HL-60 (cell line): ENCODE results near the gene HOXD8.

Source experiments
- CTCF ChIP-seq: IDR thresholded peaks from one replicate; pipeline ENCODE4 v1.5.1; 2011; ENCODE audit warnings: low read length, control low read depth, inconsistent platforms; ENCODE audit not compliant: insufficient read depth
- GABPA ChIP-seq: IDR thresholded peaks from 2 replicates; pipeline ENCODE4 v1.6.1; 2012; ENCODE audit warnings: low read depth
- POLR2AphosphoS5 ChIP-seq: IDR thresholded peaks from 2 replicates; pipeline ENCODE4 v1.6.1; 2012; ENCODE audit warnings: low read depth
- REST ChIP-seq: IDR thresholded peaks from 2 replicates; pipeline ENCODE4 v1.6.1; 2012; ENCODE audit warnings: low read depth; ENCODE audit not compliant: insufficient replicate concordance
- SPI1 ChIP-seq: IDR thresholded peaks from 2 replicates; pipeline ENCODE4 v1.6.1; 2012; ENCODE audit warnings: low read depth, mild to moderate bottlenecking, borderline replicate concordance

- no peak for TF ChIP-seq CTCF
- TF ChIP-seq REST, result no peak
- no peak for TF ChIP-seq POLR2AphosphoS5
- TF ChIP-seq GABPA, result no peak
- no peak for TF ChIP-seq SPI1
These were observed 4.3 kb upstream of the HOXD8 start for GRCh38 chr2:176124947-176125771.
